GM12878 (cell line): ENCODE results near the gene MARCHF4.

Experiments used
- CEBPB ChIP-seq, 2 experiments: fragments of 150-350 bp in 1 of 2; IDR thresholded peaks; 2 replicates each; pipeline ENCODE4 v1.6.1; 2012 to 2014; ENCODE audit warnings: low read depth in 2 of 2, low read length in 2 of 2, borderline replicate concordance in 1 of 2, inconsistent platforms in 1 of 2
- CTCF ChIP-seq, 3 experiments: IDR thresholded peaks in 2 of 3; conservative IDR thresholded peaks in 1 of 3; 2 replicates each; pipeline ENCODE4 v1.5.1; 2011; ENCODE audit warnings: low read depth in 3 of 3, low read length in 3 of 3, mild to moderate bottlenecking in 3 of 3, control low read depth in 2 of 3, moderate library complexity in 2 of 3, inconsistent platforms in 1 of 3, mixed read lengths in 1 of 3; ENCODE audit not compliant: control insufficient read depth in 2 of 3, insufficient read depth in 1 of 3; ENCODE audit errors: extremely low read depth in 1 of 3
- FOS ChIP-seq: IDR thresholded peaks from 3 replicates; pipeline ENCODE4 v1.6.1; 2011; ENCODE audit warnings: borderline replicate concordance; ENCODE audit not compliant: insufficient read length; ENCODE audit errors: extremely low read depth
- FOXM1 ChIP-seq: IDR thresholded peaks from 2 replicates; pipeline ENCODE4 v1.6.1; 2012; ENCODE audit warnings: low read depth, mild to moderate bottlenecking, inconsistent platforms, low read length, moderate library complexity
- JUNB ChIP-seq: IDR thresholded peaks from 2 replicates; pipeline ENCODE4 v1.6.1; 2016; ENCODE audit warnings: antibody characterized with exemption, mild to moderate bottlenecking
- MYB ChIP-seq: fragments of 150-350 bp; IDR thresholded peaks from 2 replicates; pipeline ENCODE4 v1.6.1; 2014; ENCODE audit warnings: mild to moderate bottlenecking, low read depth, low read length, borderline replicate concordance
- SMC3 ChIP-seq: IDR thresholded peaks from 2 replicates; pipeline ENCODE4 v1.6.1; 2011; ENCODE audit warnings: low read length, improper control_type of control experiment, borderline replicate concordance
- SUPT20H ChIP-seq: IDR thresholded peaks from 2 replicates; pipeline ENCODE4 v1.6.1; 2011; ENCODE audit warnings: low read depth, mild to moderate bottlenecking, low read length, moderate library complexity, borderline replicate concordance; ENCODE audit not compliant: control insufficient read depth
- TCF3 ChIP-seq: IDR thresholded peaks from 2 replicates; pipeline ENCODE4 v1.6.1; 2012; ENCODE audit warnings: low read depth, mild to moderate bottlenecking, low read length, borderline replicate concordance; ENCODE audit not compliant: insufficient read depth
- TF ChIP-seq, protein P1 (sequence below): IDR thresholded peaks from 2 replicates; pipeline ENCODE4 v1.6.1; 2012; ENCODE audit warnings: low read length, inconsistent platforms

DNA sequence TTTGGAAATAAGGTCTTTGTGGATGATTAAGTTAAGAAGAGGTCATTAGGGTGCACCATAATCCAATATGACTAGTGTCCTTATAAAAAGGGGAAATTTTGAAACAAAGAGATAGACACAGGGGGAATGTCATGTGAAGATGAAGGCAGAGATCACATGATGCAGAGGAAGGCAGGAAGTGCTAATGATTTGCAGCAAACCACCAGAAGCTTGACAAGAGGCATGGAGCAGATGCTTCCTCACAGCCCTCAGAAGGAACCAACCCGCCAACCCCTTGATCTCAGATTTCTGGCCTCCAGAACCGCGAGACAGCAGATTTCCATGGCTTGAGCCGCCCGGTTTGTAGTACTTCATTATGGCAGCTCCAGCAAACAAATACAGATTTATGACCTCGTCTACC, 22.6 kb upstream of the MARCHF4 start:
- TF ChIP-seq JUNB (no peak), CEBPB (IDR thresholded peaks at IDR 0.05; ENCODE audit: borderline replicate concordance in 1 of 2, low read depth in 2 of 2, low read length in 2 of 2) (no peak), SMC3 (no peak), FOS (no peak), FOXM1 (no peak), MYB (no peak), TCF3 (no peak), CTCF (IDR thresholded peaks at IDR 0.05 in 2 of 3, conservative IDR thresholded peaks at IDR 0.05 in 1 of 3; ENCODE audit: control insufficient read depth in 2 of 3, extremely low read depth in 1 of 3, insufficient read depth in 1 of 3, low read depth in 3 of 3, low read length in 3 of 3) (no peak), SUPT20H (no peak)
- TF ChIP-seq, protein P1, sequence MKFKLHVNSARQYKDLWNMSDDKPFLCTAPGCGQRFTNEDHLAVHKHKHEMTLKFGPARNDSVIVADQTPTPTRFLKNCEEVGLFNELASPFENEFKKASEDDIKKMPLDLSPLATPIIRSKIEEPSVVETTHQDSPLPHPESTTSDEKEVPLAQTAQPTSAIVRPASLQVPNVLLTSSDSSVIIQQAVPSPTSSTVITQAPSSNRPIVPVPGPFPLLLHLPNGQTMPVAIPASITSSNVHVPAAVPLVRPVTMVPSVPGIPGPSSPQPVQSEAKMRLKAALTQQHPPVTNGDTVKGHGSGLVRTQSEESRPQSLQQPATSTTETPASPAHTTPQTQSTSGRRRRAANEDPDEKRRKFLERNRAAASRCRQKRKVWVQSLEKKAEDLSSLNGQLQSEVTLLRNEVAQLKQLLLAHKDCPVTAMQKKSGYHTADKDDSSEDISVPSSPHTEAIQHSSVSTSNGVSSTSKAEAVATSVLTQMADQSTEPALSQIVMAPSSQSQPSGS = no peak
